ES-I3 (cell line): Measurements from ENCODE around the gene ZSCAN10.
"Not testable (repeated sequence)": the region's sequence is repeated elsewhere in the genome, so short reads cannot be mapped to it uniquely, and the experiment has no call there.

Experiments used
- H3K36me3 ChIP-seq: 2 replicates; pipeline ENCODE4 v1.6.1; 2013; ENCODE audit warnings: mild to moderate bottlenecking, low read length, control low read depth, moderate library complexity; ENCODE audit not compliant: insufficient read depth
- H3K4me1 ChIP-seq: 2 replicates; pipeline ENCODE4 v1.6.1; 2013; ENCODE audit warnings: mild to moderate bottlenecking, control low read depth, low read length; ENCODE audit not compliant: insufficient read depth
- H3K9ac ChIP-seq: 2 replicates; pipeline ENCODE4 v1.6.1; 2013; ENCODE audit warnings: low read depth, mild to moderate bottlenecking, low read length, moderate library complexity
- H3K9me3 ChIP-seq: 2 replicates; pipeline ENCODE4 v1.6.1; 2013; ENCODE audit warnings: mild to moderate bottlenecking, low read length, moderate library complexity; ENCODE audit not compliant: control insufficient read depth, insufficient read depth

The ZSCAN10 gene

GRCh38 chr16:3060339-3061127, 38.6 kb downstream of the ZSCAN10 start:
- Histone ChIP-seq H3K36me3 (no peaks in the 10 kb centered on the region), H3K9me3 (no peaks in the 10 kb centered on the region), H3K4me1 (peaks cover 10% of the 10 kb centered on the region; the same call in 1 of the 2 replicates), H3K9ac (no peak overlapping the region)

- peak overlapping the region; percentile 37; the same call in 1 of the 2 replicates for H3K9ac ChIP-seq
- no peaks in the 10 kb centered on the region for H3K9me3 ChIP-seq
- peaks cover 2% of the 10 kb centered on the region; the same call in 1 of the 2 replicates for H3K4me1 ChIP-seq
- no peaks in the 10 kb centered on the region for H3K36me3 ChIP-seq
These were observed 39.3 kb downstream of the ZSCAN10 start for GRCh38 chr16:3059723-3060242.

GRCh38 chr16:3059041-3059722, 39.9 kb downstream of the ZSCAN10 start:
- Histone ChIP-seq H3K36me3 (no peaks in the 10 kb centered on the region), H3K9ac (peak overlapping the region; percentile 81), H3K9me3 (no peaks in the 10 kb centered on the region), H3K4me1 (no peaks in the 10 kb centered on the region; the same call in 1 of the 2 replicates)

- Histone ChIP-seq H3K9me3 (no peaks in the 10 kb centered on the region), H3K36me3 (no peaks in the 10 kb centered on the region), H3K4me1 (no peaks in the 10 kb centered on the region; the same call in 1 of the 2 replicates), H3K9ac (peak overlapping the region; percentile 81)
These were observed 40.7 kb downstream of the ZSCAN10 start for GRCh38 chr16:3058139-3059030.

- H3K9ac ChIP-seq, result peak overlapping the region; percentile 81; the same call in 1 of the 2 replicates
- no peaks in the 10 kb centered on the region for H3K9me3 ChIP-seq
- no peaks in the 10 kb centered on the region for H3K36me3 ChIP-seq
- H3K4me1 ChIP-seq, result no peaks in the 10 kb centered on the region; the same call in 1 of the 2 replicates
These were observed 41.6 kb downstream of the ZSCAN10 start for GRCh38 chr16:3057181-3058138.

- H3K36me3 ChIP-seq, result no peaks in the 10 kb centered on the region
- H3K9me3 ChIP-seq, result no peaks in the 10 kb centered on the region
- no peak overlapping the region for H3K9ac ChIP-seq
- H3K4me1 ChIP-seq, result no peaks in the 10 kb centered on the region; the same call in 1 of the 2 replicates
These were observed 42.5 kb downstream of the ZSCAN10 start for GRCh38 chr16:3056336-3057180.

GRCh38 chr16:3055734-3056115, 43.4 kb downstream of the ZSCAN10 start:
- H3K9ac ChIP-seq, H3K4me1 ChIP-seq, H3K36me3 ChIP-seq, H3K9me3 ChIP-seq: not testable (repeated sequence)

- Histone ChIP-seq H3K36me3 (no peaks in the 10 kb centered on the region), H3K9ac (no peak overlapping the region), H3K4me1 (no peaks in the 10 kb centered on the region; the same call in 1 of the 2 replicates), H3K9me3 (no peaks in the 10 kb centered on the region)
These were observed 43.9 kb downstream of the ZSCAN10 start for GRCh38 chr16:3054965-3055733.

GRCh38 chr16:3053330-3053710, 45.8 kb downstream of the ZSCAN10 start:
- H3K36me3 ChIP-seq, H3K4me1 ChIP-seq, H3K9ac ChIP-seq: not testable (repeated sequence)

GRCh38 chr16:3052571-3053329, 46.3 kb downstream of the ZSCAN10 start:
- H3K36me3 ChIP-seq, H3K4me1 ChIP-seq, H3K9me3 ChIP-seq, H3K9ac ChIP-seq: not testable (repeated sequence)

More at GRCh38 chr16:3053330-3053710, 45.8 kb downstream of the ZSCAN10 start:
- H3K9me3 ChIP-seq, result not testable (repeated sequence)

- no peaks in the 10 kb centered on the region for H3K9me3 ChIP-seq
These were observed 47.6 kb downstream of the ZSCAN10 start for GRCh38 chr16:3051494-3051893.

More at GRCh38 chr16:3051494-3051893, 47.6 kb downstream of the ZSCAN10 start:
- Histone ChIP-seq H3K36me3 (no peaks in the 10 kb centered on the region), H3K4me1 (no peaks in the 10 kb centered on the region), H3K9ac (no peak overlapping the region)
